Fibroblast of skin of back (primary cell): ENCODE measurements around the gene USH2A.
A peak's percentile ranks its signal among the peaks of the same experiment; 100 is the strongest.
"Not testable (repeated sequence)": the region's sequence is repeated elsewhere in the genome, so short reads cannot be mapped to it uniquely, and the experiment has no call there.

Experiments used
- DNase-seq: peaks from one replicate; pipeline ENCODE4 v3.0.0-alpha.2; 2013

USH2A gene

GRCh38 chr1:216410026-216410425 lies 13.2 kb downstream of the USH2A start:
- no peak for DNase-seq

DNA sequence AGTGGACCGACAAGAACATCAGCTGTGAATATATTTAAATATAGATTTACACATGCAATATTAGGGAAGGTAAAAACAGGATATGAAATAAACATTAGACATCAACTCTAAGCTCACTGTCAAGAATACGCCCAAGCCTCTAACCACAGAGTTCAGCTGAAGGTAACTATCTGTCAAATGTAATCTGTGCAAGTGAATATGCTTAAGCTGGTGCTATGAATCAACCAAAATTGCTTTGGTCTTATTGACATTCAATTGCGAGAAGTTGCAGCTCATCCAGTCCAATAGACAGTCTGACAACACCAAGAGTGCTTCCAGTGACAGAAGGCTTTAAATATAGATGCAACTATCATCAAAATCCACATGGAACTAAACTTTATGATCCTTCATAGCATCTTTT lies 32.3 kb downstream of the USH2A start:
- no peak for DNase-seq

- DNase-seq: no peak
Observed at GRCh38 chr1:216389774-216390173, 33.5 kb downstream of the USH2A start.

DNA sequence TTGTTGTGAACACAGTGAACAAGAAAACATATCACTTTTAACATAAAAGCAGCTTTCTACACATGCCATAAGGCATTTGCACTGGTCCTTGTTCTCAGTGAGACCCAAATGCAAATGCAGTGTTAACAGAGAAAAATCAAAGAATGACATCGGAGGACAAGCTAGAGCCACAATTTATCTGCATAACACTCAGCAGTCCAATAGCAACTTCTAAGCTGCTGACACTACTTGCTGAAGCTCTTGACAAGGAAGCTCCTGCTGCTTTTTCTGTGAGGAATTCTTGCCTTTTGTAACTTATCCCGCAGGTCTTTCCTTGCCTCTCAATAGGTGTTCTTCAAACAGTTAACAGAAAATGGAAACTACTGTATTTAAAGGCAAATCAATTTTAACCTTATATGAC lies 34.7 kb downstream of the USH2A start:
- no peak for DNase-seq

DNA sequence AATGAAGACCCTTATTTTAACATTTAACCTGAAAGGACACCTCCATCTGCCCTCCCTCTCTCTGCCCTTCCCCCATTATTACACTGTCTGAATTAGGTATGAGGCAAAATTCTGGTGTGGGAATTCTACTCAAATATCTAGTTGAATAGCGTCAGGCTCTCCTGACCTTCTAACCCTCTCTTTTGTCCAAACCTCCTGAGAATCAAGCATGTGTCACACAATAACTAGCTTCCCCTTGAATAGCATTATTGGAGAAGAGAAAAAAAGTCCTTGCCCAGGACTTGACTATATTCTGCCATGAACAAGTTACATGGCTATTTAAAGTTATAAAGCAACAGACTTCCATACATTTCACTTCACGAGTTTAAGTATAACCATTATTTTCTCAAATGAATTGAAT lies 35.5 kb downstream of the USH2A start:
- DNase-seq: no peak

DNA sequence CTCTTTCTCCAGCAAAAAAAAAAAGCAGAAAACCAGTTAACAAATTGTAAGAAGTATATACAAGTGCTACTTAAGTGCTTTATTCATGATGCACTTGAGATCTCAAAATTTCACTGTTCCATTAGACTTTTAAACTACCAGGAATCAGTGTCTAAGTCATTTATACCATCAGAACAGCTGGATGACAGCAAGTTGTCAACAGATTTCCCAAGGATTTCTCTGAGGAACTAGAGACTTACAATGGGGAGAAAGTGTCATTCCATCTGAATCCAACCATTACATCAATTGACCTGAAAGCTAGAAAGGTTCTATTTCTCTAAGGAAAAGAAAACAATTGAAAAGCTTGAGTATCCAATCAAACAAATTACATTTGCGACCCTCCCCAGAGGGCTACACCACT lies 43.8 kb downstream of the USH2A start:
- no peak for DNase-seq

GRCh38 chr1:216368249-216368648 lies 55.0 kb downstream of the USH2A start:
- DNase-seq: no peak

DNA sequence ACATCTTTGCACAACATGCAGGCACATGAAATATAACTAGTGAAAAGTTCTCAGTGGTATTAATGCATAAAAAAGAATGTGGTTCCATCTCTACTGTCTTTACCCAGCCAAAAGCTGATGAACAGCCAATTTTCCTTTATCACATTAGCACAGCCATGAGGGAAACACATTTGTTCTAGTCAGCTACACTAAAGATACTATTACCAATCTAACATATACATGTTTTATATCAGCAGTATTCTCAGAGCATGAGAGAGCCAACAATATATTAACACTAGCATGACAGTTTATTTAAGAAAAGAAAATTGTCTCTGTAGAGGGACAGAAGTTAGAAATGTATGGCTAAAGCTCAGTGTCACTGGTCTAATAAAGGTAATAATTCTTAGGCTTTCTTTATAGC lies 56.3 kb downstream of the USH2A start:
- no peak for DNase-seq

DNA sequence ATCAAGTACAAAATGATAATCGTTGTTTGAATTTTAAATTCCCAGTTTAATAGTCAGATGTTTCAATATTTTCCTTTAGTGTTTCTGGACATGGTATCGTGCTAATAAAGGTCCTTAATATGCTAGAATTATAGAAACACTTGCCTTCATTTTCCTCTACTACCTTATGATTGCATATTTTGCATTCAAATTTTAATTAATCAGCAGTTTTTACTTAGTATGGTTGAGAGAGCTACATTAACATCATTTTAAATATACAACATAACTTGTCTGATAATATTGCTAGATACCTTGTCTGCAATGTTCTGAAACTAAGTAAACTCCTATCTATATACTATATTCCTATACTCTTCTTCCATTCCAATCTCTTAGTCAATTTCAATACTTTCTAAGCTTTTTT lies 66.3 kb downstream of the USH2A start:
- DNase-seq: no peak

- no peak for DNase-seq
Observed at GRCh38 chr1:216350186-216350585, 73.1 kb downstream of the USH2A start.

- no peak for DNase-seq
Observed at GRCh38 chr1:216346526-216346925, 76.7 kb downstream of the USH2A start.

DNA sequence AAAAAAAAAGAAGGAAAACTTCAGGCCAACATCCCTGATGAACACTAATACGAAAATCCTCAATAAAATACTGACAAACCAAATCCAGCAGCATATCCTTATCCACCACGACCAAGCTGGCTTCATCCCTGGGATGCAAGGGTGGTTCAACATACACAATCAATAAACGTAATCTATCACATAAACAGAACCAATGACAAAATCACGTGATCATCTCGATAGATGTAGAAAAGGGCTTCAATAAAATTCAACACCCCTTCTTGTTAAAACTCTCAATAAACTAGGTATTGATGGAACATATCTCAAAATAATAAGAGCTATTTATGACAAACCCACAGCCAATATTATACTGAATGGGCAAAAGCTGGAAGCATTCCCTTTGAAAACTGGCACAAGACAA lies 82.7 kb downstream of the USH2A start:
- not testable (repeated sequence) for DNase-seq

GRCh38 chr1:216332462-216332861 lies 90.8 kb downstream of the USH2A start:
- DNase-seq: no peak

DNA sequence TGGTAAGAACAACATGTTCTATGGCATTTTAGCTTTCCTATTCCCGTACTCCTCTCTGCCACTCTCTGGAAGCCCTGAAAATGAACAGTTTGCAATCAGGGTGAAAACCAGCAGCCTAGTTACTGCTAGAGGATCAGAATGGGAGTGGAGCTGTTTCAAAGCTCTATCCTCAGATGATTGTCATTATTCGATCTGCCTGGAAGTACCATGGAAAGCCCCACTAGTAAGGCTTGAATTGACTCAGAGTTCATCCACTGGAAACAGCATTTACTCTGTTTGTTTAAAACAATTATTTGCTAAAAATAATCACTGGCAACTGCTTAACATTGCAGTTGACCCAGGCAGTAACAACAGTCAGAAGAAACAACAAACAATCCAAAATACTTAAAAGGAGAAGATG lies 91.2 kb downstream of the USH2A start:
- DNase-seq: no peak

- no peak for DNase-seq
Observed at GRCh38 chr1:216331211-216331610, 92.0 kb downstream of the USH2A start.

DNA sequence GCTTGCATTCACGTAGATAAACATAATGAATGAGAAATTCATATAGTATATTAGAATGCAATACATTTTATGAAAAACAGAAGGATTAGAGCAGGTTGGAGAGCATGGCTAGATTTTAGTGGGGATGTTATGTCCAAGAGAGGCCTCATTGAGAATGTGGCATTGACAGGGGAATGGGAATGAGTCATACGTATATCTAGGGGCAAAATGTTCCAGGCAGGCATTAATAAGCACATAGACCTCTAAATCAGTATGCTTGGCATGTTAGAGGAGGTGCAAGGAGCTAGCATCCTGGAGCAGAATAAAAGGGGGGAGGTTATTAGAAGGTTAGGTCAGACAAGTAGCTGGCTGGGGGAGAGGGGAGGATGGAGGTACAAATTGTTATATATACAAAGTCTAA lies 93.0 kb downstream of the USH2A start:
- DNase-seq: peak; percentile 17

DNA sequence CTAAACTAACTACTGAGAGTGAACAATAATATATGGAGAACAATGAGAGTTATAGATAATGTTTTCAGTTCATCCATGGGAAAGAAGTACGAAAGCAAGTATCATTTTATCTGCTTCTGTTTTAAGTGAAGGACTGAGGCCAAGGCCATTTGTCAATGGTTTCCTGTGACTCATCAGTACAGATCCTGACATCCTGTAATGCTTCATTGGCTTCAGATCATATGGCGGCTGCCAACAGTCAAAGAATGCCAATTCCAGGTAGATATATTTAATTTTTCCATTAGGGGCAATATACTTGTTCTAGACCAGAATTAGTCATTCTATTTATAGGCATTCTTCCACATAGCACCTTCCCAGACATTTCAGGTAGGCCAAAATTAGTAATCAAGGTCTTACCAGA lies 97.3 kb downstream of the USH2A start:
- DNase-seq: no peak

DNA sequence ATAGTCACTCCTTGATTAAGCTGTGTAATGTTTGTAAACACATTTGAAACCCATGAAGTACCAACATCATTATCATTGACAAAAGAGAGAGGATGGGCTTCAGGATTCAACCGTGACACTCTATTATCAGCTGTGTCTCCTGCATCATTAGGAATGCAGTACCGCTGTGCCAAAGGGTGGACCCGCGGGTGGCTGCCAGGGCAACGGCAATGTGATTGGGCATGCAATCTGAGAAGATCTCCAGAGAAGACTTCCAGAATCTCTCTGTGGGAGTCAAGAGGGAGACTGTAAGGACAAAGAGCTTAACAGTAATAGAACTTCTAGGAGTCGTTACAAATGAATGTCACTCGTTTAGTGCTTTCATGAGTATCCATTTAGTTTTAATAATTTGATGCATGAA lies 97.9 kb downstream of the USH2A start:
- DNase-seq: no peak

- DNase-seq: no peak
Observed at GRCh38 chr1:216323344-216323743, 99.9 kb downstream of the USH2A start.

- peak; percentile 60 for DNase-seq
Observed at GRCh38 chr1:216314379-216315095, 108.7 kb downstream of the USH2A start.

- peak; percentile 62 for DNase-seq
Observed at GRCh38 chr1:216310776-216311175, 112.5 kb downstream of the USH2A start.

GRCh38 chr1:216306830-216307229 lies 116.4 kb downstream of the USH2A start:
- DNase-seq: no peak

- no peak for DNase-seq
Observed at GRCh38 chr1:216303690-216304089, 119.6 kb downstream of the USH2A start.

DNA sequence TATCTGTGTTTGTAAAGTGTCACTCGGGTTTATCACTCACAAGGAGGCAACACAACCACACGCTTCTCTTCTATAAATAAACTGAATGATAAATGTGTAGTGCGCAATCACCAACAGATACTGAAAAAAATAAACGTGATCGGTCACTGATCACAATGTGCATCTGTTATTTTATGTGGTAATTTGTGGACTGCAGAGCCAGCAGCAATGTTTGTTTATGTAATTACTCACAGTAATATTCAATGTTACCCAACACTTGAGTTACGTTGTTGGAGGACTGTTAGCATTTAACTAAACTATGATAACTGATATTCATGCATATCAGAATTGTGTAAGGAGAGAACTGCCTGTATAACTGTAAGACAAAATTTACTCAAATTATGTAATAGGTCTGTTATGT lies 129.6 kb downstream of the USH2A start:
- no peak for DNase-seq

GRCh38 chr1:216290074-216290473 lies 133.2 kb downstream of the USH2A start:
- DNase-seq: no peak
